ENCODE data around the gene TMEM248.

- TF ChIP-seq CTCF (IDR thresholded peaks at IDR 0.05) (no peak), EZH2 (IDR thresholded peaks at IDR 0.05; ENCODE audit: borderline replicate concordance, insufficient read depth, low read depth, low read length, poor library complexity, severe bottlenecking) (no peak)
These were observed 15.3 kb upstream of the TMEM248 start for GRCh38 chr7:66905689-66906088.

Data from B cell (primary cell).